Measurements from ENCODE around the gene MCUR1.
"Not testable (repeated sequence)": the region's sequence is repeated elsewhere in the genome, so short reads cannot be mapped to it uniquely, and the experiment has no call there.

Gene MCUR1, protein sequence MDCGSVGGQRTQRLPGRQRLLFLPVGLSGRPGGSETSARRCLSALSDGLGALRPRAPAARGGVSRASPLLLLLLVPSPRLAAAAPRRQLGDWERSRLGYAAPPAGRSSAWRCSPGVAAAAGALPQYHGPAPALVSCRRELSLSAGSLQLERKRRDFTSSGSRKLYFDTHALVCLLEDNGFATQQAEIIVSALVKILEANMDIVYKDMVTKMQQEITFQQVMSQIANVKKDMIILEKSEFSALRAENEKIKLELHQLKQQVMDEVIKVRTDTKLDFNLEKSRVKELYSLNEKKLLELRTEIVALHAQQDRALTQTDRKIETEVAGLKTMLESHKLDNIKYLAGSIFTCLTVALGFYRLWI

DNA sequence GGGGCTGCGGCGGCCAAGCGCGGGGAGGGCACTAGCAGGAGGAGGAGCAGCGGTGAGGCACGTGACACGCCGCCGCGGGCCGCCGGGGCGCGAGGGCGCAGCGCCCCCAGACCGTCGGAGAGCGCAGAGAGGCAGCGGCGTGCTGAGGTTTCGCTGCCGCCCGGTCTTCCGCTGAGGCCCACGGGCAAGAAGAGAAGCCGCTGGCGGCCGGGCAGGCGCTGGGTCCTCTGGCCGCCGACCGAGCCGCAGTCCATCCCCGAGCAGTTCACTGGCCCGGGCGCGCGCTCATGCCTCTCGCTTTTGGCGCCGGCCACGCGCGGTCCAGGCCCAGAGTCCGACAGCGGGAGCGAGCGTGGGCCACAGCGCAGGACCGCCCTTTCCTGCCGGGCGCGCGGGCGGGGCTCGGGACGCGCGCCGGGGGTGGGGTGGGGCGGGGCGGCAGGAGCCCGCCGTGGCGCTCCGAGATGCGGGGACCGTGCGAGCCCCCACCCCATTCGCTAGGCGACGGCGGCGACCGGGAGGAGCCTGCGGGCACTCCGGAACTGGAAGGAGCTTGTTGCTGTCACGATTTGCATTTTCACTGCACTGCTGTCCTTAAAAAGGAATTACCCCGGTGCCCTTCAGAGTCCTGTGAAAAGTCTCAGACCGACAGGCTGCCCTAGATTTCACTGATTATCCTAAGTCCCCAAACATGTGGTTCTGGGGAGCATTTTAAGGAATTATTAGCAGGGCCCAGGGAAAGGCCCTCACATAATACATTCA is at the start of gene MCUR1:
MCUR1 (minus strand) TSS at position 382 of the 762 bp plus-strand sequence; CDS start at position 254, 128 bp downstream.
- DNase-seq = peak; percentile 91

DNA sequence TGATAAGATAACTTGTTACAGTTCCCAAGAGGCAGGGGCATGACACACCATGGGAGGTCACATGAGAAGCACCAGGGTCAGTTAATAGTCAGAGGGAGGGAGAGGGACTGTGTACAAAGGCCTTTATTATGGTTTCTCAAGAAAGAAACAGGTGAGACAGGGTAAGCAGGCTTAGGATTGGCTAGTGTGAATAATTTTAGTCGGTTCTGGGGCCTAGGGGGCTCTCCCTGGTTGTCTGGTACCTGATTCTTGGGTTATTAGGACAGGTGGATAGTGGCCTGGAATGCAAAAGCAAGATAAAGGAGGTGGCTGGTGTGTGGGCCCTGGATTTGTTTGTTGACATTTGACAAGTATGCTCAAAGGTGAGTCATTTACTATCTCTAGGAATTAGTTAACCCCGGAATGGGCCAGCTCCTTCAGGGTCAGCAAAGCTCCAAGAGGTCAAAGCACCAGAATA is 49.4 kb upstream of the MCUR1 start:
- DNase-seq = no peak

DNA sequence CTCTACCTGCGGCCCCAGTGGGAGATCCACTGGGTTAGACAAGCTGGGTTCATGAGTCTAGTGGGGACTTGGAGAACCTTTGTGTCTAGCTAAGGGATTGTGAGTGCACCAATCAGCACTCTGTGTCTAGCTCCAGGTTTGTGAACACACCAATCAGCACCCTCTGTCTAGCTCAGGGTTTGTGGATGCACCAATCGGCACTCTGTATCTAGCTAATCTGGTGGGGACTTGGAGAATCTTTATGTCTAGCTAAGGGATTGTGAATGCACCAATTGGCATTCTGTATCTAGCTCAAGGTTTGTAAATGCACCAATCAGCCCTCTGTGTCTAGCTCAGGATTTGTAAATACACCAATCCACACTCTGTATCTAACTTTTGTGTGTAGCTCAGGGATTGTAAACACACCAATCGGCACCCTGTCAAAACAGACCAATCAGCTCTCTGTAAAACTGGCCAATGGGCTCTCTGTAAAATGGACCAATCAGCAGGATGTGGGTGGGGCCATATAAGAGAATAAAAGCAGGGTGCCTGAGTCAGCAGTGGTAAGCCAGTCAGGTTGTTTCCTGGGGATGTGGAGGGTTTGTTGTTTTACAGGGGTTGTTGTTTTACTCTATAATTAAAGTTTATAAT is 46.3 kb upstream of the MCUR1 start:
- DNase-seq = not testable (repeated sequence)

DNA sequence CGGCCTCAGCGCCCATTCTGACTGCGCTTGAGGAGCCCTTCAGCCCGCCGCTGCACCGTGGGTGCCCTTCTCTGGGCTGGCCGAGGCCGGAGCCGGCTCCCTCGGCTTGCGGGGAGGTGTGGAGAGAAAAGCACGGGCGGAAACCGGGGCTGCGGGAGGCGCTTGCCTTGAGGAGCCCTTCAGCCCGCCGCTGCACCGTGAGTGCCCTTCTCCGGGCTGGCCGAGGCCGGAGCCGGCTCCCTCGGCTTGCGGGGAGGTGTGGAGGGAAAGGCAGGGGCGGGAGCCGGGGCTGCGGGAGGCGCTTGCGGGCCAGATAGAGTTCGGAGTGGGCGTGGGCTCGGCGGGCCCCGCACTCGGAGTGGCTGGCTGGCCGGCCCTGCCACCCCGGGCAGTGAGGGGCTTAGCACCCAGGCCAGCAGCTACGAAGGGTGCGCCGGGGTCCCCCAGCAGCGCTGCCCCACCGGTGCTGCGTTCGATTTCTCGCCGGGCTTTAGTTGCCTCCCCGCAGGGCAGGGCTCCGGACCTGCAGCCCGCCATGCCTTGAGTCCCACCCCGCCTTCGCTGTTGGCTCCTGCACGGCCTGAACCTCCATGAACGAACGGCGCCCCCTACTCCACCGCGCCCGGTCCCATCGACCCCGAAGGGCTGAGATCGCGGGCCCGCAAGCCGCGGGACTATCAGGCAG is 45.7 kb upstream of the MCUR1 start:
- no peak for DNase-seq

DNA sequence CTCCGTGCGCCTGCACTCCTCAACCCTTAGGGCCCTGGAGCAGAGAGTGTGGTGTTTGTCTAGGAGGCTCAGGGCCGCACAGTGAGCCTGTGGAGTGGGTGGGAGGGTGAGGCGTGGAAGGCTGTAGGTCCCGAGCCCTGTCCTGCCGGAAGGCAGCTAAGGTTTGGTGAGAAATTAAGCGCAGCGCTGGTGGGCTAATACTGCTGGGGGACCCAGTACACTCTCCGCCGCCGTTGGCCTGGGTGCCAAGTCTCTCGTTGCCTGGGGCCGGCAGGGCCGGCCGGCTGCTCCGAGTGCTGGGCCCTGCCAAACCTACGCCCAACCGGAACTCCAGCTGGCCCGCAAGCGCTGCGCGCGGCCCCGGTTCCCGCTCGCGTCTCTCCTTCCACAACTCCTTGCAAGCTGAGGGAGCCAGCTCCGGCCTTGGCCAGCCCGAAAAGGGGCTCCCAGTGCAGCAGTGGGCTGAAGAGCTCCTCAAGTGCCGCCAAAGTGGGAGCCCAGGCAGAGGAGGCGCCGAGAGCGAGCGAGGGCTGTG is 40.4 kb upstream of the MCUR1 start:
- no peak for DNase-seq

DNA sequence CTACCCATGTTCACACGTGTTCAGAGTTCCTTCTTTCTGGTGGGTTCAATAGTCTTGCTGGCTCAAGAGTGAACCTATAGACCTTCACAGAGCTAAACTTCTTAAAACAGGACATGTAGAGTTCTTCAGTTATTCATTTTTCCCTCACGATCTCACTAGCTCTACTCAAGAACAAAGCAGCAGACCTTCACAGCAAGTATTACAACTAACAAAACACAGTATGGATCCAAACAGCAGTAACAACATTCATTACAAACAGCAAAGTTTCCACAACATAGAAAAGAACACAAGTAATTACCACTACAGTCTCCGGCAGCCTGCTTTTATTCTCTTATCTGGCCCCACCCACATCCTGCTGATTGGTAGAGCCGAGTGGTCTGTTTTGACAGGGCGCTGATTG is 39.5 kb upstream of the MCUR1 start:
- no peak for DNase-seq

DNA sequence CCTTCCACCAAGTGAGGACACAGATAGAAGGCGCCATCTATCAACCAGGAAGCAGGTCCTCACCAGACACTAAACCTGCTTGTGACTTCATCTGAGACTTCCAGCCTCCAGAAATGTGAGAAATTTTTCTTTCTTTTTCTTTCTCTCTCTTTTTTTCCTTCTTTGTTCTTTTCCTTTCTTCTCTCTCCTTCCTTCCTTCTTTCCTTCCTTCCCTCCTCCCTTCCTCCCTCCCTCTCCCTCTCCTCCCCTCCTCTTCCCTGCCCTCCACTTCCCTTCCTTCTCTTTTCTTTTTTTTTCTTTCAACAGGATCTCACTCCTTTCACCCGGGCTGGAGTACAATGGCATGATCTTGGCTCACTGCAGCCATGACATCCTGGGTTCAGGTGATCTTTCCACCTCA is 37.4 kb upstream of the MCUR1 start:
- DNase-seq = no peak

DNA sequence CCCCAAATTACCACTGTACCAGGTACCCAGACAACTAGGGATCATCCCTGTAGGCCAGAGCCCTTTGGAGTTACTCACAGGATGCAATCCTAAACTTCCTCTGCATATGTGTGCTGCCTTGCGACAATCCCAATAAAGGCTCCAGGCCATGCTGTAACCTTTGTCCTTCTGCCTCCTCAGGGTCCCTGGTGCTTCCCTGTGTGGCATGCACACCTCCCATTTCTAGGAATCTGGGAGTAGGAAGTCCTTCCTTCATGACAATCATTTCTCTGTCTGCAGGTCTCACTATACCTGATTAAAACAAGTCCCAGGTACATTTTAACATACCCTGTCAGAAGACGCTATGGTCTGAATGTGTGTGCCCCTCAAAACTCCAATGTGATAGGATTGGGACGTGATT is 37.0 kb upstream of the MCUR1 start:
- no peak for DNase-seq

DNA sequence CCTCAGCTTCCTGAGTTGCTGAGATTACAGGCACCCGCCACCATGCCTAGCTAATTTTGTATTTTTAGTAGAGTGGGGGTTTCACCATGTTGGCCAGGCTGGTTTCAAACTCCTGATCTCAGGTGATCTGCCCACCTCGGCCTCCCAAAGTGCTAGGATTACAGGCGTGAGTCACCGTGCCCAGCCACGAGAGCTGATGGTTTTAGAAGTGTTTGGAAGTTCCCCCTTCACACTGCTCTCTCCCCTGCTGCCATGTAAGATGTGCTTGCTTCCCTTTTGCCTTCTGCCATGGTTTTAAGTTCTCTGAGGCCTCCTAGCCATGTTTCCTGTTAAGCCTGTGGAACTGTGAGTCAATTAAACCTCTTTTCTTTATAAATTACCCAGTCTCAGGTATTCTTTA is 36.3 kb upstream of the MCUR1 start:
- not testable (repeated sequence) for DNase-seq

DNA sequence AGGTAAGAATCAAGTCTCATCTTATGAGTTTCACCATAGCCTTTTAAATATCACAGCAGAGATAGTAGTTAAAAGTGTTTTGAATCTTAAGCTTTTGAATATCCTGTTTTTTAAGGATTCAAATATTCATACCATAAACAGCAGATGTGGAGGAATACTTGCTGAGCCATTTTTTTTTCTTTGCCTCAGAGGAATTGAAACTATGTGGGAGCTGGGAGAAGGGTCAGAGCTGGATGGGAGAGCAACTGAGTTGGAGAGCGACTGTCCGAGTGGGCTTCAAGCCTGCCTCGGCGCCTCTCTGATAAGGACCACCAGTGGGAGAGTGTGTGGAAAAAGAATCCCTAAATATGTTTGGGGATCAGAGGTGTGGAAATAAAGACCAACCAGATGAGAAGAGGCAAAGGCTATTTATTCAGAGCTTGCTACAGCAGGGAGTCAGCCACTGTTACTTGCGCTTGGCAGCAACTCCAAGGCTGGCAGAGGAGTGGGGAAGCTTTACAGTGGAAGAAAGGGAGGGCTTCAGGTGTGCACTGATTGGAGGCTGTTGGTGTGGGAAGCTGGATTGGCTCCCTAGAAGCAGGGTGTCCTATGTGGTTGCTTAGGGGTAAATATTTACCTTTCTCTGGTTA is 34.3 kb upstream of the MCUR1 start:
- no peak for DNase-seq

DNA sequence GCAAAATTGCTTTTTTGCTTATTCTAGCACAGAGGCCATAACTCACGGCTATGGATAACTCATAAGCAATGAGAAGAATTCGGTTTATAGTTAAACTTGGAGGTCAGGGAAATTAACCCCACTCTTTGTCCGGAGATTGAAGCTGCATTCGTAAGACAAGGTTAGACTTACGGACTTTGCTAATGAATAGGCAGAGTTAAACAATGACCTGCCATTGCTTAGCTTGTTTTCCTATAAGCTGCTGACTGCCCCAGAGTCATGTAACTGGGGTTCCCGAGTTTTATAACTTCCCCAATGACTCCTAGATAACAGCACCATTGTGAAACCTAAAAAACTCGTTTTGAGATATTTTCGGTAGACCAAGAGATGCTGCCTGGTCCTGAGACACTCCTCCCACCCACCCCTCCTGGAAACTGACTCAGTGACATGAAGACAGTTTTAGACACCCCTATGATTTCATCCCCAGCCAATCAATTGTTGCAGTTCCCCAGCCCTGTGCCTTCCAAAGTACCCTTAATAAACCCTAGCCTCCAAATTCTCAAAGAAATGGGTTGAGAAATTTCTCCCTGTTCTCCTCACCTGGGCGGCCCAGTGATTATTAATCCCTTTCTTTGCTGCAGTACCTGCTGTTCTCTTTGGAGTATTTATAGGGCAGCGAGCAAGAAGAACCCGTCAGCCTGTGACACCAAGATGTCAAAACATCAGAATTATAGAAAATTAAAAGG is 33.1 kb upstream of the MCUR1 start:
- no peak for DNase-seq

DNA sequence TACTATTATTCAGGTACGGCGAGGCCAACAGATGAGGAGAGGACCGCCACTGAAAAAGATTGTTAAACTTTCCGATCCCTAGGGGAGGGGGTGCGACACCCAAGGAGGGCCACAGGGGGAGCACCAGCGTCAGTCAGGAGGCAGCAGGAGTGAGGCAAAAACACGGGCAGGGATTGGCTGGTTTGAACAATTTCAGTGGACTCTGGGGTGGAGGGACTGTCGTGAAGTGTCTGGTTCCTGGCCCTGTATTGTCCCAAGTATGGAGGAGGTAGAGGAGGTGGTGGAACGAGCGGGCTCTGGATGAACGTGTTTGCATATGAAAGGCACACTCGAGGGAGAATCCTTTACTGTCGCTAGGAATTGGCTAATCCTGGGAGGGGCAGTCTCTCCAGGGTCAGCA is 32.5 kb upstream of the MCUR1 start:
- no peak for DNase-seq

DNA sequence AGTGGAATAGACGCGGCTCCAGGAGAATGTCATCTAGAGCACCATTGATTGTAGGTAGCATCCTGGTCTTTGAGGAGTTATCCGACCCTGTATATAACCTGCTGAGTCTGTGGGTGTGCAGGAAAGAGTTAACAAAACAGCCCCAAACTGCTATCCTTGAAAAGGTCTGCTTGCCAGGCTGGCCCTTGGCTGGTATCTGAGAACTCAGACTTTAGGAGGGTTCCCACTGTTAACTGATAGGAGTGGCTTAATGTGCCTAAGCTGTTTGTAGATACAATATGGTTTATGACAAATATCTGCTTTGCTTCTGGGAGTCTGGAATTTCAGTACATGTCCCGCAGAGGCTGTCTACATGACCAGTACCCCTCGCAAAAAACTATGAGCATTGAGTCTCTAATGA is 27.6 kb upstream of the MCUR1 start:
- DNase-seq = no peak

DNA sequence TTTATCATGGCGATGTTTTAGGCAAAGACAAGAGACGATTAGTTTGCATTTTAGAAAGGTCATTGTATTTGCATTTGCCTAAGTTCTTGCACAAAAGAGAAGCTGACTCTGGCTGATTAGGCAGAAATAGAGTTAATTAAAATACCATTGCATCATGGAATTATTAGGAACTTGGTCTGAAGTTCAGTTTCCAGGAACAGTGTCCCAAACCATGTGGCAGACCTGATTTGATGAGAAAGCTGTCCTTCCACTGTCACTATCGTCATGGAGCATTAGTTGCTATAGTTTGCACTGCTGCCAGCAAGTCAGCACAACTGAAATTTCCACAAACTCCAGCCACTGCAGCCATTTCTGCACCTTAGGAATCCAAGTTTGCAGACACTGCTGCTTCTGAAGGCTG is 24.3 kb upstream of the MCUR1 start:
- DNase-seq = no peak

DNA sequence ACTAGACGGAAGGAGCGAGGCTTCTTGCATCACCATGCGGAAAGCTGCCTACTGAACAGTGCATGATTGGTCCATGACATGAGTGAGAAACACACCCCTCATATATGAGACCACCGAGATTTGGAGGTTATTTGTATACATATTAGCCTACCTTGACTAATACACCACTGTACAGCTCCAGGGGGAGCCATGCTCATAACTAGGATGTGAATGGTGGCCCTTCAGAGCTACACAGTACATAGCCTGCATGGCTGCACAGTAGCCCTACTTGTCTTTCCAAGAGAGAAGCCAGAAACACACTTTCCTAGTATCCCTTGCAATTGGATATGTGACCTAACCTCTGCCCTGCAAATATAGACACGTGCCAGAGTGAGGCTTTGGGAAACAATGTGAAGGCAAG is 21.8 kb upstream of the MCUR1 start:
- DNase-seq = no peak

DNA sequence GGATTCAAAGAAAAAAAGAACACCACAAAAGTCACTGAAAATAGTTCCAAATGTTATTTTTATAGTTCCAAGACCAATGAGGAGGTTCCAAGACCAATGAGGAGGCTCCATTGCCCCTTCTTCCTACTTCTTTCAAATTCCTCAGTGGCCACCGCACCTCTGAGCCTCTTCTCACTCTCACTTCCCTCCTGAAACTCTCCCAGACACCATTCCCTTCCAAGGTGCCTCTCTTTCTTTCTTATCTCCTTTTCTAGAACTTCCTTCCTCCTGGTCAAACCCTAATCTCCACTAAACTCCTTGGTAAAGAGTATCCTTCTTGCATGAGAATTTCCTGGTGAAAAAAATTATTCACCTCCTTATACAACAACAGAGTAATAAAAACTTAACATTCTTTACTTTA is 20.4 kb upstream of the MCUR1 start:
- no peak for DNase-seq

DNA sequence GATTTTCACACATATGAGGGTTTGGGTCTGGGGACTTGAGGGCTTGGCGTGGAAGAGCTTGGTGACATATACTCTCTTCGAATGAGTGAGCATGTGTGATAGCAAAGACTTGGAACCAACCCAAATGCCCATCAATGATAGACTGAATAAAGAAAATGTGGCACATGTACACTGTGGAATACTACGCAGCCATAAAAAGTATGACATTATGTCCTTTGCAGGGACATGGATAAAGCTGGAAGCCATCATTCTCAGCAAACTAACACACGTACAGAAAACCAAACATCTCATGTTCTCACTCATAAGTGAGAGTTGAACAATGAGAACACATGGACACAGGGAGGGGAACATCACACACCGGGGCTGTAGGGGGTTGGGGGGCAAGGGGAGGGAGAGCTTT is 19.7 kb upstream of the MCUR1 start:
- DNase-seq = not testable (repeated sequence)

DNA sequence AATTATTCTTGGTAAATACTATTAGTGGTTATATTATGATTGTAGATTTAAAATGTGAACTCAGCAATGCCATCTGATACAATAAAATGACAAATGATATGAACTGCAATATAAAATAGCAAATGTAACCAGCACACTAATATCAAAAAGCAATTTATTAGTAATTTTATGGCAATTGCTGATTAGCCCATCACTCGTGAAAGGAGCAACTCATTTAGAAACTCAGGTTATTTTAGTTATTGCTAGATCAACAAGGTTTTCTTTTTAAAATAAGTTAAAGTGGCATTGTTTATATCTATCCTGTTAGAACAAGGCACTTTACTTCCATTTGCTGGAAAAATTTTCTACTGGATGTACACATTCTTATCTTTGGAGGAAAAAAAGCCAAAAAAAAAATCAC is 18.4 kb upstream of the MCUR1 start:
- no peak for DNase-seq

DNA sequence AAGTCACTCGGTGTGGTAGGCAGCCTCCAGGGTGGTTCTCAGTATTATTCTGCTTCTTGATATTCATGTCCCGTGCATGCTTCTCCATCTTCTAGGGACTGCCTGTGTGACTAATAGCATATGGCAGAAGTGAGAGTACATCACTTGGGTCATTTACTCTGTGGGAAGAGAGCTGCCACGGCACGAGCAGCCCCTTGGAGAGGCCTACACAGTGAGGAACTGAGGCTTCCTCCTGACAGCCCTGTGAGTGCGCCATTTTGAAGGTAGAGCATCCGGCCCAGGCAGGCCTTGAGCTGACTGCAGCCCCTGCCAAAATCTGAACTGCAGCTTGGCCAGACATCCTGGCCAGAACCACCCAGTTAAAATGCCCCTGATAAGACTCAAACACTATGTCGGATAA is 17.3 kb upstream of the MCUR1 start:
- DNase-seq = no peak

DNA sequence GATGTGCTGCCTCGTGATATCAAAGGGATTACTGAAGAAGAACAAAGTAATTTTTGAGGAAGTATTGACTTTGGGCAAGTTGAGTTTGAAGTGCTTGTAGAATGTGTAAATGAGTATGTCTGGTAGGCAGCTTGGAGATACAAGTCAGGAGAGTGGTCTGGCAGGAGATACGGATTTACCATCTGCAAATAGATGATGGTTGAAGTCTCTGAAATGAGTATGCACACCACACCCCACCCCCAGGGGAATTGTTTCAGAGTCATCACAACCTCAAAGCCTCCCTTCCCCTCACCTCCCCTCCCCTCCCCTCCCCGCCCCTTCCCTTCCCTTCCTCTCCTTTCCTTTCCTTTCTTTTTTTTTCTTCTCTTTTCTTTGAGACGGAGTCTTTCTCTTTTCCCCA is 16.4 kb upstream of the MCUR1 start:
- no peak for DNase-seq

DNA sequence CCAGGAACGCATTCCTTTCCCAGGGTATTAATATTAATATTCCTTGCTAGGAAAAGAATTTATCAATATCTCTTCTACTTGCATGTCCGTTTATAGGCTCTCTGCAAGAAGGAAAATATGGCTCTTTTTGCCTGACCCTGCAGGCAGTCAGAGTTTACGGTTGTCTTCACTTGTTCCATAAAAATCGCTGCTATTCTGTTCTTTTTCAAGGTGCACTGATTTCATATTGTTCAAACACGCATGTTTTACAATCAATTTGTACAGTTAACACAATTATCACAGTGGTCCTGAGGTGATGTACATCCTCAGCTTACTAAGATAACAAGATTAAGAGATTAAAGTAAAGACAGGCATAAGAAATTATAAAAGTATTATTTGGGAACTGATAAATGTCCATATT is 15.1 kb upstream of the MCUR1 start:
- DNase-seq = not testable (repeated sequence)
